Liver (tissue), 9 donors: ENCODE data around the gene ACBD3. TPM values are rescaled to one million over a fixed set of nuclear protein-coding genes. Genes with fewer than 3 reads are reported as not detected.
A peak's percentile ranks its signal among the peaks of the same experiment; 100 is the strongest.

ENCODE experiments used
- DNase-seq: peaks from one replicate; pipeline ENCODE4 v3.0.0-alpha.2; 2017; ENCODE audit warnings: low spot score
- H3K27ac ChIP-seq, 2 donors: one replicate each; pipeline ENCODE4 v1.7.0; 2013; ENCODE audit warnings: inconsistent platforms in 2 of 2, low read length in 2 of 2, control low read depth in 1 of 2, low read depth in 1 of 2, mild to moderate bottlenecking in 1 of 2
- H3K27me3 ChIP-seq, 4 donors: one replicate each; pipeline versions ENCODE4 v1.6.1 to v1.7.0; 2013; ENCODE audit warnings: low read length in 3 of 4, inconsistent platforms in 1 of 4, mild to moderate bottlenecking in 1 of 4, moderate library complexity in 1 of 4; ENCODE audit not compliant: control insufficient read depth in 4 of 4, insufficient read depth in 4 of 4
- H3K36me3 ChIP-seq, 4 donors: one replicate each; pipeline versions ENCODE4 v1.6.1 to v1.7.0; 2013; ENCODE audit warnings: low read length in 3 of 4, mild to moderate bottlenecking in 3 of 4, low read depth in 1 of 4, moderate library complexity in 1 of 4; ENCODE audit not compliant: control insufficient read depth in 4 of 4, insufficient read depth in 3 of 4
- H3K4me1 ChIP-seq, 4 donors: one replicate each; pipeline versions ENCODE4 v1.6.1 to v1.7.0; 2013; ENCODE audit warnings: low read length in 3 of 4, mild to moderate bottlenecking in 3 of 4, moderate library complexity in 1 of 4; ENCODE audit not compliant: control insufficient read depth in 4 of 4, insufficient read depth in 4 of 4
- H3K4me3 ChIP-seq, 3 donors: one replicate each; pipeline versions ENCODE4 v1.6.1 to v1.7.0; 2013; ENCODE audit warnings: low read length in 3 of 3, control low read depth in 1 of 3, low read depth in 1 of 3, mild to moderate bottlenecking in 1 of 3
- H3K9ac ChIP-seq, 2 donors: one replicate each; pipeline ENCODE4 v1.7.0; 2013; ENCODE audit warnings: low read length in 2 of 2, mild to moderate bottlenecking in 2 of 2, moderate library complexity in 2 of 2, control low read depth in 1 of 2, low read depth in 1 of 2
- H3K9me3 ChIP-seq, 4 donors: one replicate each; pipeline versions ENCODE4 v1.6.1 to v1.7.0; 2013; ENCODE audit warnings: low read length in 3 of 4; ENCODE audit not compliant: control insufficient read depth in 4 of 4
- ATF3 ChIP-seq: IDR thresholded peaks from 2 replicates; pipeline ENCODE4 v1.6.1; 2016; ENCODE audit warnings: antibody characterized with exemption
- EGR1 ChIP-seq, 2 donors: IDR thresholded peaks; 2 replicates each; pipeline ENCODE4 v1.6.1; 2016 to 2018; ENCODE audit warnings: antibody characterized with exemption in 2 of 2, low read depth in 2 of 2
- FOXA1 ChIP-seq: IDR thresholded peaks from 2 replicates; pipeline ENCODE4 v1.6.1; 2016; ENCODE audit warnings: antibody characterized with exemption
- FOXA2 ChIP-seq: IDR thresholded peaks from 2 replicates; pipeline ENCODE4 v1.6.1; 2016; ENCODE audit warnings: antibody characterized with exemption
- GABPA ChIP-seq, 2 donors: IDR thresholded peaks in 1 of 2; conservative IDR thresholded peaks in 1 of 2; 2 replicates each; pipeline ENCODE4 v1.6.1; 2016; ENCODE audit warnings: antibody characterized with exemption in 2 of 2, mild to moderate bottlenecking in 1 of 2, moderate library complexity in 1 of 2
- HNF4A ChIP-seq, 2 donors: conservative IDR thresholded peaks; 2 replicates each; pipeline ENCODE4 v1.6.1; 2016; ENCODE audit warnings: antibody characterized with exemption in 2 of 2, mild to moderate bottlenecking in 2 of 2
- HNF4G ChIP-seq: IDR thresholded peaks from 2 replicates; pipeline ENCODE4 v1.6.1; 2016; ENCODE audit warnings: antibody characterized with exemption
- JUND ChIP-seq, 2 donors: IDR thresholded peaks; 2 replicates each; pipeline ENCODE4 v1.6.1; 2016; ENCODE audit warnings: antibody characterized with exemption in 2 of 2
- MAX ChIP-seq: IDR thresholded peaks from 2 replicates; pipeline ENCODE4 v1.6.1; 2016; ENCODE audit warnings: antibody characterized with exemption
- NR2F2 ChIP-seq: IDR thresholded peaks from 2 replicates; pipeline ENCODE4 v1.6.1; 2016; ENCODE audit warnings: antibody characterized with exemption
- RAD21 ChIP-seq, 2 donors: IDR thresholded peaks; 2 replicates each; pipeline ENCODE4 v1.6.1; 2016; ENCODE audit warnings: antibody characterized with exemption in 2 of 2, mild to moderate bottlenecking in 2 of 2
- REST ChIP-seq: IDR thresholded peaks from 2 replicates; pipeline ENCODE4 v1.6.1; 2016; ENCODE audit warnings: antibody characterized with exemption, mild to moderate bottlenecking
- RXRA ChIP-seq, 2 donors: IDR thresholded peaks; 2 replicates each; pipeline ENCODE4 v1.6.1; 2017 to 2018; ENCODE audit warnings: antibody characterized with exemption in 2 of 2, mild to moderate bottlenecking in 1 of 2
- SP1 ChIP-seq: IDR thresholded peaks from 2 replicates; pipeline ENCODE4 v1.6.1; 2018; ENCODE audit warnings: antibody characterized with exemption, mild to moderate bottlenecking
- TAF1 ChIP-seq: conservative IDR thresholded peaks from 2 replicates; pipeline ENCODE4 v1.6.1; 2016; ENCODE audit warnings: antibody characterized with exemption, mild to moderate bottlenecking
- YY1 ChIP-seq: IDR thresholded peaks from 2 replicates; pipeline ENCODE4 v1.6.1; 2016; ENCODE audit warnings: antibody characterized with exemption, mild to moderate bottlenecking
- WGBS: extraction: QIAGEN DNeasy Blood & Tissue Kit; methylation state at CpG from one replicate; pipeline ENCODE4 v1.1.7; 2013; 5-methylcytosine and 5-hydroxymethylcytosine counted together
- polyA plus RNA-seq, 2 donors: library from polyadenylated mRNA; stranded (reverse) in 1 of 2; unstranded in 1 of 2; fragments of 200-250 nt in 1 of 2; fragments of >200 nt in 1 of 2; fragmentation: Nextera tagmentation in 1 of 2; extraction: Ambion mirVana in 1 of 2; gene quantifications; one replicate each; pipeline versions ENCODE4 v1.2.1 to v1.2.3, GENCODE V29; 2013 to 2015
- total RNA-seq, 2 donors: library from RNA; depleted of rRNA; stranded (reverse); fragments of >200 nt; gene quantifications; one replicate each; pipeline ENCODE4 v1.2.3, GENCODE V29; 2014
- TF ChIP-seq, protein P1 (sequence below): IDR thresholded peaks from 2 replicates; pipeline ENCODE4 v1.6.1; 2016; ENCODE audit warnings: antibody characterized with exemption
- TF ChIP-seq, protein P2 (sequence below): fragments of 150-350 bp; IDR thresholded peaks from 2 replicates; pipeline ENCODE4 v1.5.1; 2017; ENCODE audit warnings: improper control_type of control experiment, low read depth, low read length; ENCODE audit not compliant: missing input control
- donor health status: healthy.
- donor health status: healthy.
- donor health status: healthy.
- donor health status: healthy.
- donor health status: healthy.

ACBD3 gene
- total and polyA plus RNA-seq, 4 donors: 9.0 to 26.9 (median 14.1) TPM

DNA sequence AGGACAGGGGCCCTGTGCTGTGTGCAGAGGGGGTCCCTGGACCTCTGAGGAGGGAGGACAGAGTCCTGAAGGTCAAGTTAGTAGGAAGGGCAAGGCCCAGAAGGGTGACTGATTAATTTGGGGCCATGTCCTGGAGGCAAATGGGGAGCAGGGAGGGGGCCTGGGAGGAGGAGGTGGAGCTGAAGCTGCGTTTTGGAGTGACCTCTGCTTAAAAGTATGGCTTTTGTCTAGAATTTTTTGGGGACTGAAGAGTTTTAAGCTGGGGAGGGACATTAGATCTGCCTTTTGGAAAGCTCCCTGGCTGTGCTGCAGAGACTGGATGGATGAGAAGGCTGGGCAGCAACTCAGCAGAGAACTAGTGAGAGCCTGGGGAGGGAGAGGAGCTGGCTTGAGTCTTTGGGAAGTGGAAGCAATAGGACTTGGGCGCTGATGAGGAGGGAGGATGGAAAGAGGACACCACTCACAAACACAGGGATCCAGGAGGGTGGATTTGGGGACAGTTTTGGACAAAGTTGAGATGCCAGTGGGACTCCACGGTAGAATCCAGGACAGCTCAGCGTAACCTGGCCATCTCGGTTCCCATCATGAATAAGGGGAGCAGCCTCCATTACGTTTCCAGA is 52.9 kb downstream of the ACBD3 start:
- H3K4me3 ChIP-seq: no peak overlapping the region
- DNase-seq: peak; percentile 13
- H3K27me3 ChIP-seq: no peaks in the 10 kb centered on the region
- H3K4me1 ChIP-seq: peaks cover 3 to 15% (median 10%) of the 10 kb centered on the region in 4 donors
- TF ChIP-seq FOXA1 (no peak), MAX (no peak), SP1 (no peak), TAF1 (no peak), RAD21 (IDR thresholded peaks at IDR 0.05) (no peak), FOXA2 (no peak), HNF4G (no peak), ATF3 (no peak)
- TF ChIP-seq, protein P1, sequence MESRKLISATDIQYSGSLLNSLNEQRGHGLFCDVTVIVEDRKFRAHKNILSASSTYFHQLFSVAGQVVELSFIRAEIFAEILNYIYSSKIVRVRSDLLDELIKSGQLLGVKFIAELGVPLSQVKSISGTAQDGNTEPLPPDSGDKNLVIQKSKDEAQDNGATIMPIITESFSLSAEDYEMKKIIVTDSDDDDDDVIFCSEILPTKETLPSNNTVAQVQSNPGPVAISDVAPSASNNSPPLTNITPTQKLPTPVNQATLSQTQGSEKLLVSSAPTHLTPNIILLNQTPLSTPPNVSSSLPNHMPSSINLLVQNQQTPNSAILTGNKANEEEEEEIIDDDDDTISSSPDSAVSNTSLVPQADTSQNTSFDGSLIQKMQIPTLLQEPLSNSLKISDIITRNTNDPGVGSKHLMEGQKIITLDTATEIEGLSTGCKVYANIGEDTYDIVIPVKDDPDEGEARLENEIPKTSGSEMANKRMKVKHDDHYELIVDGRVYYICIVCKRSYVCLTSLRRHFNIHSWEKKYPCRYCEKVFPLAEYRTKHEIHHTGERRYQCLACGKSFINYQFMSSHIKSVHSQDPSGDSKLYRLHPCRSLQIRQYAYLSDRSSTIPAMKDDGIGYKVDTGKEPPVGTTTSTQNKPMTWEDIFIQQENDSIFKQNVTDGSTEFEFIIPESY: no peak
- H3K9me3 ChIP-seq: no peaks in the 10 kb centered on the region
- WGBS: 93% methylated on average over 6 of the region's 6 CpGs
- H3K27ac ChIP-seq: no peak overlapping the region
- H3K9ac ChIP-seq: no peak overlapping the region
- no peaks in the 10 kb centered on the region for H3K36me3 ChIP-seq

- H3K9me3 ChIP-seq: no peaks in the 10 kb centered on the region
- H3K4me3 ChIP-seq: no peak overlapping the region
- no peak overlapping the region for H3K9ac ChIP-seq
- H3K36me3 ChIP-seq: no peaks in the 10 kb centered on the region
- DNase-seq: peak; percentile 13
- H3K27ac ChIP-seq: no peak overlapping the region
- 64% methylated on average over 17 of the region's 17 CpGs for WGBS
- TF ChIP-seq EGR1 (IDR thresholded peaks at IDR 0.05; ENCODE audit: low read depth in 2 of 2): peak in 1 of 2 donors; percentile 17
- no peak for TF ChIP-seq FOXA2
- no peak for TF ChIP-seq YY1
- TF ChIP-seq RXRA (IDR thresholded peaks at IDR 0.05): peak in 1 of 2 donors; percentile 23
- peaks cover 3 to 16% (median 11%) of the 10 kb centered on the region in 4 donors for H3K4me1 ChIP-seq
- H3K27me3 ChIP-seq: no peaks in the 10 kb centered on the region
Observed at GRCh38 chr1:226132728-226133503, 53.6 kb downstream of the ACBD3 start.

DNA sequence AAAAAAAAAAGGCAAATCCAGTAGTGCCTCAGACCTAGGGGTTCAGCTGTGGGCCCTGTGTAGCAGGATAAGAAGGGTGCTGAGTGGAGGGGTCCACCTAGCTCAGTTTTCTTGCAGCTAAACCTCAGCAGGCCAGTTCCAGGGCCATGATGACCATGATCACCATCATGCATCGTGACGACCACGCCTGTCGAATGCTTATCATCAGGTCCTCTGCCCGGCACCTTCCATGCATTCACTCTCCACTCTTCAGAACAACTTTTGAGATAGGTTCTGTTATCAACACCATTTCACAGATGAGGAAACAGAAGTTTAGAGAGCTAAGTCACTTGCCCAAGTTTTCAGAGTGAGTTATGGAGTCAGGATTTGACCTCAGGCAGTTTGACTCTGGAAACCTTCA is 54.9 kb downstream of the ACBD3 start:
- H3K27ac ChIP-seq: no peak overlapping the region
- H3K4me3 ChIP-seq: no peak overlapping the region
- H3K9me3 ChIP-seq: no peaks in the 10 kb centered on the region
- H3K36me3 ChIP-seq: no peaks in the 10 kb centered on the region
- peaks cover 3 to 19% (median 12%) of the 10 kb centered on the region in 4 donors for H3K4me1 ChIP-seq
- DNase-seq: peak; percentile 10
- no peak overlapping the region for H3K9ac ChIP-seq
- no peaks in the 10 kb centered on the region for H3K27me3 ChIP-seq
- WGBS: 98% methylated on average over 5 of the region's 5 CpGs
- TF ChIP-seq YY1 (no peak), GABPA (IDR thresholded peaks at IDR 0.05 in 1 of 2, conservative IDR thresholded peaks at IDR 0.05 in 1 of 2) (no peak), HNF4G (no peak), JUND (IDR thresholded peaks at IDR 0.05) (no peak), REST (no peak), NR2F2 (no peak), HNF4A (conservative IDR thresholded peaks at IDR 0.05) (no peak), MAX (no peak), FOXA1 (no peak), FOXA2 (no peak), TAF1 (no peak), ATF3 (no peak), SP1 (no peak), RAD21 (IDR thresholded peaks at IDR 0.05) (no peak)
- TF ChIP-seq, protein P2, sequence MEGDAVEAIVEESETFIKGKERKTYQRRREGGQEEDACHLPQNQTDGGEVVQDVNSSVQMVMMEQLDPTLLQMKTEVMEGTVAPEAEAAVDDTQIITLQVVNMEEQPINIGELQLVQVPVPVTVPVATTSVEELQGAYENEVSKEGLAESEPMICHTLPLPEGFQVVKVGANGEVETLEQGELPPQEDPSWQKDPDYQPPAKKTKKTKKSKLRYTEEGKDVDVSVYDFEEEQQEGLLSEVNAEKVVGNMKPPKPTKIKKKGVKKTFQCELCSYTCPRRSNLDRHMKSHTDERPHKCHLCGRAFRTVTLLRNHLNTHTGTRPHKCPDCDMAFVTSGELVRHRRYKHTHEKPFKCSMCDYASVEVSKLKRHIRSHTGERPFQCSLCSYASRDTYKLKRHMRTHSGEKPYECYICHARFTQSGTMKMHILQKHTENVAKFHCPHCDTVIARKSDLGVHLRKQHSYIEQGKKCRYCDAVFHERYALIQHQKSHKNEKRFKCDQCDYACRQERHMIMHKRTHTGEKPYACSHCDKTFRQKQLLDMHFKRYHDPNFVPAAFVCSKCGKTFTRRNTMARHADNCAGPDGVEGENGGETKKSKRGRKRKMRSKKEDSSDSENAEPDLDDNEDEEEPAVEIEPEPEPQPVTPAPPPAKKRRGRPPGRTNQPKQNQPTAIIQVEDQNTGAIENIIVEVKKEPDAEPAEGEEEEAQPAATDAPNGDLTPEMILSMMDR: no peak
